GM10266 (cell line): ENCODE measurements around the gene CD48.

Source experiments
- DNase-seq: peaks from one replicate; pipeline ENCODE4 v3.0.0; 2012; ENCODE audit errors: extremely low spot score
- TF ChIP-seq, protein P1 (sequence below): IDR thresholded peaks from 2 replicates; pipeline ENCODE4 v1.5.1; 2012; ENCODE audit warnings: mild to moderate bottlenecking, low read depth; ENCODE audit not compliant: control insufficient read depth, insufficient read depth; ENCODE audit errors: missing control alignments

Gene CD48

GRCh38 chr1:160642281-160642644, 69.4 kb downstream of the CD48 start:
- TF ChIP-seq, protein P1, sequence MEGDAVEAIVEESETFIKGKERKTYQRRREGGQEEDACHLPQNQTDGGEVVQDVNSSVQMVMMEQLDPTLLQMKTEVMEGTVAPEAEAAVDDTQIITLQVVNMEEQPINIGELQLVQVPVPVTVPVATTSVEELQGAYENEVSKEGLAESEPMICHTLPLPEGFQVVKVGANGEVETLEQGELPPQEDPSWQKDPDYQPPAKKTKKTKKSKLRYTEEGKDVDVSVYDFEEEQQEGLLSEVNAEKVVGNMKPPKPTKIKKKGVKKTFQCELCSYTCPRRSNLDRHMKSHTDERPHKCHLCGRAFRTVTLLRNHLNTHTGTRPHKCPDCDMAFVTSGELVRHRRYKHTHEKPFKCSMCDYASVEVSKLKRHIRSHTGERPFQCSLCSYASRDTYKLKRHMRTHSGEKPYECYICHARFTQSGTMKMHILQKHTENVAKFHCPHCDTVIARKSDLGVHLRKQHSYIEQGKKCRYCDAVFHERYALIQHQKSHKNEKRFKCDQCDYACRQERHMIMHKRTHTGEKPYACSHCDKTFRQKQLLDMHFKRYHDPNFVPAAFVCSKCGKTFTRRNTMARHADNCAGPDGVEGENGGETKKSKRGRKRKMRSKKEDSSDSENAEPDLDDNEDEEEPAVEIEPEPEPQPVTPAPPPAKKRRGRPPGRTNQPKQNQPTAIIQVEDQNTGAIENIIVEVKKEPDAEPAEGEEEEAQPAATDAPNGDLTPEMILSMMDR: no peak
- DNase-seq: no peak

DNA sequence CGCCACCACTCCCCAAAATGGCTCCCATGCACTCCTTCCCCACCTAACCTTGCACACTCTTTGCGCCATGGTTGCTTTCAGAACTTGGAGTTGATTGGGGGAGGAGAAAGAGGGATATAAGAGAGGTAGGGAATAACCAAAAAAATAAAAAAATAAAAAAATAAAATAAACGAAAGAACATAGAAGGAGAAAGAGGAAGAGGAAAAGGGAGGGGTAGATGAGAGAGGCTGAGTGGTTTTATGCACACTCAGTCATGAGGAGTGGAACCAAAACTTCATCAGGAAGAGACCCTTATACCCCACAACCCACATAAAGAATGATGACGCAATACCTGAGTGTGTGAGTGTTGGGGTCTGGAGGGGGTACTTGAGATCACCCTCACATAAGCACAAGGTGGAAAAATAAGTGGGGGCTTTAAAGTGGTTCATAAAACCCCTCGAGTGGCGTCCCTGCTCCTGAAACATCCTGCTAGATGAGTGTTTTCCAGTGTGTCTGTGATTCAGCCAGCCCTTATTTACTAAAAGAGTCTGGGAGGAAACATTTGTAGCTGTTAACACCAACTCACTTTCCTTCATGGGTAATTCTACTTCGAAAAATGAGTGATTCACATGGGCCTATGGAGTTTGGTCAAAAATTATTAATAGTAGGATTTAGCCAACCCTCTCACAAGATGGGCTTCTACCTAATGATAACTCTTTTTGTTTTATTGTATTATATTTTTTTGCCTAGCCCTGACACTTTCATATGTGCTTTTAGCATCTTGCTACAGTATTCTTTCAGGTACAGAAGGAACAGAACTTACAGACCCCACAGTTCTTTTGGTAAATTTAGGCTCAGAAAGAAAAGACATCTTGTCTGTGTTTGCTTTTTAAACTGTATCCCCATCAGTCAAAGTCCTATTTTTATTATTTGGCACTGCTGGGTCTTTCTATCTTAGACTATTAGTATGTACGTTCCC, 70.0 kb downstream of the CD48 start:
- TF ChIP-seq, protein P1: no peak
- DNase-seq: no peak

GRCh38 chr1:160640359-160641123, 71.1 kb downstream of the CD48 start:
- TF ChIP-seq, protein P1: no peak
- DNase-seq: peak; percentile 31

DNA sequence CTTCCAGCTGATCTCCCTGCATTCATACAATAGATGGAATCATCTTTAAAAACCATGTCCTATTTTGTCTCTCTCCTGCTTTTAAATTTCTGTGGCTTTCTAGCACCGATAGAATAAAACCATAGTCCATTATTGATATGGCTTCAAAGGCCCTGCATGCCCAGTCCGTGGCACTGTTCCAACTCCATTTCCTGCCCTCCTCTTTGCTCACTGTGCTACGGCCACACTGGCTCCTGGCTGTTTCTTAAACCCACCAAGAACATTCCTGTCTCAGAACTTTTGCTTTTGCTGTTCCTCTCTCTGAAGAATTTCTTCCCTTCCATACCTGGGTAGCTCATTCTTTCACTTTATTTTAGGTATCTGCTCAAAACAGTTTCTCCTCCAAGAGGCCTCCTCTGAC, 72.0 kb downstream of the CD48 start:
- TF ChIP-seq, protein P1: no peak
- DNase-seq: no peak

GRCh38 chr1:160638926-160639325, 72.7 kb downstream of the CD48 start:
- TF ChIP-seq, protein P1: no peak
- DNase-seq: no peak

GRCh38 chr1:160638540-160638857, 73.1 kb downstream of the CD48 start:
- TF ChIP-seq, protein P1: no peak
- DNase-seq: no peak

DNA sequence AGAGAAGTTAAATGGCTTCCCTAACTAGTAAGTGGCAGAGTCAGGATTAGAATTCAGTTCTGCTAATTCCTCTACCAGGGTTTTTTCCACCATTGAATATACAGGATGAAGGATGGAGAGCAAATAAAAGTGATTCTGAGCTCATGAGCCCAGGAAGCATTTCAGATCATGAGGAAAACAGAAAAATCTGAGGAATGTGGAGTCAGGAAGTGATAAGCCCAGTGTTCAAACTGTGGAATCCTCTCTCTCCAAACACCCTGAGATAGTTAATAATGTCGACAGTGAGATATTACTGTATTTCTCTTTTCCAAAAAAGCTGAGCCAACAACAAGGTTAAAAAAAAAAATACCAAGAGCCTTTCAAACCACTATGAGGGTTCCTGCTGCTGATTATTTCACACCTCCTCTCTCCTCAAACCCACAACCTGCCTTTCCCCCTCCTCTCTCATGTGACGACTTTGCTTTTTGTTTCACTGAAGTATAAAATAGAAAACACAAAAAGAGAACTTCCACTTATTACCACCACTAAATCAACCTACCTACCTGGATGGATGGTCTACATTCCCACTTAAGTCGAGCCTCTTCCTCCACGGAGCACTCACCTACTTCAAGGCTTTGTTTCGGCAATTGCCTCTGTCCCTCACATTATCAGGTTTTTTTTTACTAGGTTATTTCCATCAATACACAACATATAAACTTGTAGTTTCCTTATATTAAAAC, 73.6 kb downstream of the CD48 start:
- TF ChIP-seq, protein P1: no peak
- peak; percentile 32 for DNase-seq
